Activated CD8-positive, alpha-beta T cell treated with anti-CD3 and anti-CD28 coated beads, Interleukin-2, amount 10 ng/mL, durations not matched to agents 7 days and 5 days (primary cell): ENCODE data around the gene RAD51AP2. TPM values are rescaled to one million over a fixed set of nuclear protein-coding genes. Genes with fewer than 3 reads are reported as not detected.
"Not testable (repeated sequence)": the region's sequence is repeated elsewhere in the genome, so short reads cannot be mapped to it uniquely, and the experiment has no call there.

Source experiments
- ATAC-seq: fragments of 150-1000 bp; cut with Tn5 transposase; one replicate; pipeline ENCODE4 v1.10.0; 2021; ENCODE audit warnings: moderate library complexity
- CTCF ChIA-PET: fragments of 350-600 bp; sonication (Branson Sonifier 250); formaldehyde crosslinking; loops from one replicate; lab custom pipeline; 2021; ENCODE audit warnings: antibody characterized with exemption; lab: Charles Lee
- POLR2A ChIA-PET: fragments of 350-600 bp; sonication (Branson Sonifier 250); formaldehyde crosslinking; loops from one replicate; lab custom pipeline; 2021; ENCODE audit warnings: antibody characterized with exemption; lab: Charles Lee
- DNase-seq: peaks from one replicate; pipeline ENCODE4 v3.0.0-alpha.2; 2020
- H3K27ac Mint-ChIP-seq: one replicate; pipeline ENCODE4 v1.8.0; 2021; ENCODE audit warnings: mild to moderate bottlenecking, mixed read lengths
- H3K27me3 Mint-ChIP-seq: one replicate; pipeline ENCODE4 v1.8.0; 2021; ENCODE audit warnings: low read depth, mixed read lengths
- H3K36me3 Mint-ChIP-seq: one replicate; pipeline ENCODE4 v1.8.0; 2021; ENCODE audit warnings: low read depth, mixed read lengths
- H3K4me1 Mint-ChIP-seq: one replicate; pipeline ENCODE4 v1.8.0; 2021; ENCODE audit warnings: low read depth, mixed read lengths
- H3K4me3 Mint-ChIP-seq: one replicate; pipeline ENCODE4 v1.8.0; 2021; ENCODE audit warnings: mild to moderate bottlenecking, mixed read lengths
- H3K9me3 Mint-ChIP-seq: one replicate; pipeline ENCODE4 v1.8.0; 2022; ENCODE audit warnings: mixed read lengths; ENCODE audit not compliant: insufficient read depth
- total RNA-seq, 2 experiments: library from RNA; stranded (reverse); gene quantifications; one replicate each; pipeline ENCODE4 v1.2.3, GENCODE V29; 2021

RAD51AP2 gene
- total RNA-seq, 2 experiments from 2014 or later = not detected

GRCh38 chr2:17522303-17522702, 4.1 kb upstream of the RAD51AP2 start:
- H3K4me3 Mint-ChIP-seq = no peak overlapping the region
- DNase-seq (no peak), ATAC-seq (no peak)
- H3K4me1 Mint-ChIP-seq = no peaks in the 10 kb centered on the region
- H3K36me3 Mint-ChIP-seq = no peaks in the 10 kb centered on the region
- ChIA-PET POLR2A (no interaction called here), CTCF (no interaction called here)
- no peak overlapping the region for H3K27ac Mint-ChIP-seq
- no peaks in the 10 kb centered on the region for H3K9me3 Mint-ChIP-seq
- H3K27me3 Mint-ChIP-seq = peaks cover 25% of the 10 kb centered on the region

- Mint-ChIP-seq H3K27me3 (peaks cover 28% of the 10 kb centered on the region), H3K9me3 (no peaks in the 10 kb centered on the region), H3K27ac (no peak overlapping the region), H3K4me1 (no peaks in the 10 kb centered on the region), H3K4me3 (no peak overlapping the region), H3K36me3 (no peaks in the 10 kb centered on the region)
- no peak for ATAC-seq
- ChIA-PET POLR2A (no interaction called here), CTCF (no interaction called here)
- DNase-seq = no peak
Measured at GRCh38 chr2:17521621-17522020, 3.4 kb upstream of the RAD51AP2 start.

- CTCF ChIA-PET = no interaction called here
- Mint-ChIP-seq H3K9me3 (no peaks in the 10 kb centered on the region), H3K27ac (no peak overlapping the region), H3K27me3 (peaks cover 28% of the 10 kb centered on the region), H3K4me1 (no peaks in the 10 kb centered on the region), H3K4me3 (no peak overlapping the region), H3K36me3 (no peaks in the 10 kb centered on the region)
- POLR2A ChIA-PET = no interaction called here
- ATAC-seq (no peak), DNase-seq (no peak)
Measured at GRCh38 chr2:17520761-17521160, 2.5 kb upstream of the RAD51AP2 start.

- Mint-ChIP-seq H3K4me3 (no peak overlapping the region), H3K27me3 (peaks cover 28% of the 10 kb centered on the region), H3K36me3 (no peaks in the 10 kb centered on the region), H3K27ac (no peak overlapping the region), H3K9me3 (no peaks in the 10 kb centered on the region), H3K4me1 (no peaks in the 10 kb centered on the region)
- DNase-seq (no peak), ATAC-seq (no peak)
- CTCF ChIA-PET = no interaction called here
- POLR2A ChIA-PET = no interaction called here
Measured at GRCh38 chr2:17519486-17519885, 1.2 kb upstream of the RAD51AP2 start.

- Mint-ChIP-seq H3K9me3 (no peaks in the 10 kb centered on the region), H3K27ac (no peak overlapping the region), H3K4me3 (no peak overlapping the region), H3K27me3 (peaks cover 24% of the 10 kb centered on the region), H3K36me3 (no peaks in the 10 kb centered on the region), H3K4me1 (no peaks in the 10 kb centered on the region)
- DNase-seq (no peak), ATAC-seq (no peak)
- POLR2A ChIA-PET = no interaction called here
- CTCF ChIA-PET = no interaction called here
Measured at GRCh38 chr2:17517481-17518211, 594 bp downstream of the RAD51AP2 start.

- POLR2A ChIA-PET = no interaction called here
- ATAC-seq (no peak), DNase-seq (no peak)
- H3K9me3 Mint-ChIP-seq = no peaks in the 10 kb centered on the region
- H3K27ac Mint-ChIP-seq = no peak overlapping the region
- no peaks in the 10 kb centered on the region for H3K4me1 Mint-ChIP-seq
- H3K27me3 Mint-ChIP-seq = peaks cover 22% of the 10 kb centered on the region
- CTCF ChIA-PET = no interaction called here
- no peak overlapping the region for H3K4me3 Mint-ChIP-seq
- H3K36me3 Mint-ChIP-seq = no peaks in the 10 kb centered on the region
Measured at GRCh38 chr2:17515652-17516051, 2.6 kb downstream of the RAD51AP2 start.

GRCh38 chr2:17506736-17507616, 11.3 kb downstream of the RAD51AP2 start:
- Mint-ChIP-seq H3K4me3 (no peak overlapping the region), H3K27ac (no peak overlapping the region), H3K4me1 (no peaks in the 10 kb centered on the region)

GRCh38 chr2:17497718-17498117, 20.5 kb downstream of the RAD51AP2 start:
- Mint-ChIP-seq H3K27me3 (no peaks in the 10 kb centered on the region), H3K27ac (no peak overlapping the region), H3K36me3 (no peaks in the 10 kb centered on the region), H3K4me1 (no peaks in the 10 kb centered on the region), H3K9me3 (no peaks in the 10 kb centered on the region), H3K4me3 (no peak overlapping the region)
- ChIA-PET POLR2A (no interaction called here), CTCF (no interaction called here)
- no peak for DNase-seq
- no peak for ATAC-seq

More at GRCh38 chr2:17506736-17507616, 11.3 kb downstream of the RAD51AP2 start:
- DNase-seq = no peak
- ChIA-PET CTCF (no interaction called here), POLR2A (no interaction called here)
- ATAC-seq = no peak
- no peaks in the 10 kb centered on the region for H3K36me3 Mint-ChIP-seq
- no peaks in the 10 kb centered on the region for H3K27me3 Mint-ChIP-seq
- H3K9me3 Mint-ChIP-seq = no peaks in the 10 kb centered on the region

- Mint-ChIP-seq H3K36me3 (no peaks in the 10 kb centered on the region), H3K9me3 (no peaks in the 10 kb centered on the region), H3K27ac (no peak overlapping the region), H3K4me1 (no peaks in the 10 kb centered on the region), H3K4me3 (no peak overlapping the region), H3K27me3 (no peaks in the 10 kb centered on the region)
- ChIA-PET POLR2A (no interaction called here), CTCF (no interaction called here)
- DNase-seq (no peak), ATAC-seq (no peak)
Measured at GRCh38 chr2:17495590-17495989, 22.6 kb downstream of the RAD51AP2 start.

GRCh38 chr2:17490165-17490564, 28.1 kb downstream of the RAD51AP2 start:
- DNase-seq, H3K4me1 Mint-ChIP-seq, ATAC-seq, CTCF ChIA-PET, H3K27me3 Mint-ChIP-seq, H3K36me3 Mint-ChIP-seq, H3K27ac Mint-ChIP-seq, H3K9me3 Mint-ChIP-seq, H3K4me3 Mint-ChIP-seq, POLR2A ChIA-PET: not testable (repeated sequence)

GRCh38 chr2:17488610-17489009, 29.6 kb downstream of the RAD51AP2 start:
- H3K4me3 Mint-ChIP-seq, H3K27me3 Mint-ChIP-seq, DNase-seq, H3K4me1 Mint-ChIP-seq, H3K27ac Mint-ChIP-seq, ATAC-seq, H3K36me3 Mint-ChIP-seq, H3K9me3 Mint-ChIP-seq, CTCF ChIA-PET, POLR2A ChIA-PET: not testable (repeated sequence)

GRCh38 chr2:17483496-17483895, 34.7 kb downstream of the RAD51AP2 start:
- H3K36me3 Mint-ChIP-seq = no peaks in the 10 kb centered on the region
- H3K9me3 Mint-ChIP-seq = no peaks in the 10 kb centered on the region
- no peak for ATAC-seq
- no peak overlapping the region for H3K4me3 Mint-ChIP-seq
- CTCF ChIA-PET = no interaction called here
- no peaks in the 10 kb centered on the region for H3K27me3 Mint-ChIP-seq
- DNase-seq = no peak
- no peak overlapping the region for H3K27ac Mint-ChIP-seq
- POLR2A ChIA-PET = no interaction called here
- no peaks in the 10 kb centered on the region for H3K4me1 Mint-ChIP-seq
